HEK293 (cell line): ENCODE results near the gene C14orf93.

Experiments
- ATF2 ChIP-seq: fragments of 450-650 bp; formaldehyde crosslinking; IDR thresholded peaks from 2 replicates; pipeline ENCODE4 v1.5.1; 2016; ENCODE audit warnings: missing biosample characterization, missing genetic modification characterization, low read depth
- CTCF ChIP-seq: fragments of 450-650 bp; formaldehyde crosslinking; IDR thresholded peaks from 2 replicates; pipeline ENCODE4 v1.5.1; 2016; ENCODE audit warnings: missing biosample characterization, missing genetic modification characterization
- ELK4 ChIP-seq: IDR thresholded peaks from 2 replicates; pipeline ENCODE4 v1.6.1; 2011; ENCODE audit warnings: mild to moderate bottlenecking, low read depth, low read length, borderline replicate concordance
- GLIS1 ChIP-seq: fragments of 450-650 bp; formaldehyde crosslinking; IDR thresholded peaks from 2 replicates; pipeline ENCODE4 v1.5.1; 2016; ENCODE audit warnings: missing biosample characterization, missing genetic modification characterization
- KLF16 ChIP-seq: fragments of 450-650 bp; formaldehyde crosslinking; IDR thresholded peaks from 2 replicates; pipeline ENCODE4 v1.5.1; 2017; ENCODE audit warnings: missing biosample characterization, missing genetic modification characterization
- SP2 ChIP-seq: fragments of 450-650 bp; formaldehyde crosslinking; IDR thresholded peaks from 2 replicates; pipeline ENCODE4 v1.5.1; 2016; ENCODE audit warnings: missing biosample characterization, missing genetic modification characterization
- TSHZ1 ChIP-seq: fragments of 450-650 bp; formaldehyde crosslinking; IDR thresholded peaks from 2 replicates; pipeline ENCODE4 v1.5.1; 2016; ENCODE audit warnings: missing biosample characterization, missing genetic modification characterization, borderline replicate concordance
- ZBTB48 ChIP-seq: fragments of 450-650 bp; formaldehyde crosslinking; IDR thresholded peaks from 2 replicates; pipeline ENCODE4 v1.5.1; 2016; ENCODE audit warnings: missing biosample characterization, missing genetic modification characterization
- ZNF121 ChIP-seq: fragments of 450-650 bp; formaldehyde crosslinking; IDR thresholded peaks from 2 replicates; pipeline ENCODE4 v1.5.1; 2016; ENCODE audit warnings: missing biosample characterization, missing genetic modification characterization
- ZNF138 ChIP-seq: fragments of 450-650 bp; formaldehyde crosslinking; IDR thresholded peaks from 2 replicates; pipeline ENCODE4 v1.5.1; 2016; ENCODE audit warnings: missing biosample characterization, missing genetic modification characterization, borderline replicate concordance
- ZNF155 ChIP-seq: fragments of 450-650 bp; formaldehyde crosslinking; IDR thresholded peaks from 2 replicates; pipeline ENCODE4 v1.5.1; 2016; ENCODE audit warnings: missing biosample characterization, missing genetic modification characterization
- ZNF157 ChIP-seq: fragments of 450-650 bp; formaldehyde crosslinking; IDR thresholded peaks from 2 replicates; pipeline ENCODE4 v1.5.1; 2016; ENCODE audit warnings: missing biosample characterization, missing genetic modification characterization
- ZNF169 ChIP-seq: fragments of 450-650 bp; formaldehyde crosslinking; IDR thresholded peaks from 2 replicates; pipeline ENCODE4 v1.5.1; 2016; ENCODE audit warnings: missing biosample characterization, missing genetic modification characterization
- ZNF174 ChIP-seq: fragments of 450-650 bp; formaldehyde crosslinking; IDR thresholded peaks from 2 replicates; pipeline ENCODE4 v1.5.0; 2017; ENCODE audit warnings: missing biosample characterization, mild to moderate bottlenecking, missing genetic modification characterization
- ZNF18 ChIP-seq: fragments of 450-650 bp; formaldehyde crosslinking; IDR thresholded peaks from 2 replicates; pipeline ENCODE4 v1.5.1; 2016; ENCODE audit warnings: missing biosample characterization, missing genetic modification characterization
- ZNF311 ChIP-seq: fragments of 450-650 bp; formaldehyde crosslinking; IDR thresholded peaks from 2 replicates; pipeline ENCODE4 v1.5.1; 2017; ENCODE audit warnings: missing biosample characterization, missing genetic modification characterization, borderline replicate concordance
- ZNF449 ChIP-seq: fragments of 450-650 bp; formaldehyde crosslinking; IDR thresholded peaks from 2 replicates; pipeline ENCODE4 v1.5.1; 2017; ENCODE audit warnings: missing biosample characterization, mild to moderate bottlenecking, missing genetic modification characterization, moderate library complexity
- ZNF645 ChIP-seq: fragments of 450-650 bp; formaldehyde crosslinking; IDR thresholded peaks from 2 replicates; pipeline ENCODE4; 2016; ENCODE audit warnings: missing biosample characterization, missing genetic modification characterization
- ZNF664 ChIP-seq: fragments of 450-650 bp; formaldehyde crosslinking; IDR thresholded peaks from 2 replicates; pipeline ENCODE4 v1.5.1; 2016; ENCODE audit warnings: missing biosample characterization, missing genetic modification characterization
- ZNF791 ChIP-seq: fragments of 450-650 bp; formaldehyde crosslinking; IDR thresholded peaks from 2 replicates; pipeline ENCODE4 v1.5.1; 2016; ENCODE audit warnings: missing biosample characterization, missing genetic modification characterization
- ZSCAN16 ChIP-seq: fragments of 450-650 bp; formaldehyde crosslinking; IDR thresholded peaks from 2 replicates; pipeline ENCODE4 v1.5.1; 2016; ENCODE audit warnings: missing biosample characterization, missing genetic modification characterization
- ZSCAN23 ChIP-seq: fragments of 450-650 bp; formaldehyde crosslinking; IDR thresholded peaks from 2 replicates; pipeline ENCODE4 v1.5.1; 2016; ENCODE audit warnings: missing biosample characterization, missing genetic modification characterization
- ZSCAN5A ChIP-seq: fragments of 450-650 bp; formaldehyde crosslinking; IDR thresholded peaks from 2 replicates; pipeline ENCODE4 v1.5.1; 2016; ENCODE audit warnings: missing biosample characterization, missing genetic modification characterization

The C14orf93 gene

GRCh38 chr14:23006544-23007419, 3.2 kb downstream of the C14orf93 start (continued):
- TF ChIP-seq ATF2 (tag by site-specific recombination) (no peak), ZSCAN23 (tag by site-specific recombination) (0 out of 2 replicates have a peak, but pooled peaks have one; percentile 67), ZSCAN5A (tag by site-specific recombination) (0 out of 2 replicates have a peak, but pooled peaks have one; percentile 83), ZNF121 (tag by site-specific recombination) (no peak), ZNF664 (tag by site-specific recombination) (no peak), SP2 (tag by site-specific recombination) (peak; percentile 97), ZNF157 (no peak), ZSCAN16 (no peak), ZNF174 (tag by site-specific recombination) (no peak), ZNF449 (tag by site-specific recombination) (peak; percentile 88), ZBTB48 (tag by site-specific recombination) (peak; percentile 91), ZNF169 (tag by site-specific recombination) (no peak), ELK4 (no peak), ZNF18 (tag by site-specific recombination) (peak; percentile 54), CTCF (tag by site-specific recombination) (peak; percentile 85), ZNF155 (tag by site-specific recombination) (no peak), TSHZ1 (tag by site-specific recombination) (no peak; the same call in 1 of the 2 replicates), ZNF791 (tag by site-specific recombination) (no peak), KLF16 (tag by site-specific recombination) (peak; percentile 92), ZNF645 (tag by site-specific recombination) (no peak), ZNF311 (no peak), GLIS1 (tag by site-specific recombination) (peak; percentile 67), ZNF138 (tag by site-specific recombination) (no peak)
